ENCODE results near the gene MTARC2. TPM values are rescaled to one million over a fixed set of nuclear protein-coding genes. Genes with fewer than 3 reads are reported as not detected.
A peak's percentile ranks its signal among the peaks of the same experiment; 100 is the strongest.

MTARC2 gene
- total RNA-seq, 1 donor from 2014 or later = 58.6 TPM

DNA sequence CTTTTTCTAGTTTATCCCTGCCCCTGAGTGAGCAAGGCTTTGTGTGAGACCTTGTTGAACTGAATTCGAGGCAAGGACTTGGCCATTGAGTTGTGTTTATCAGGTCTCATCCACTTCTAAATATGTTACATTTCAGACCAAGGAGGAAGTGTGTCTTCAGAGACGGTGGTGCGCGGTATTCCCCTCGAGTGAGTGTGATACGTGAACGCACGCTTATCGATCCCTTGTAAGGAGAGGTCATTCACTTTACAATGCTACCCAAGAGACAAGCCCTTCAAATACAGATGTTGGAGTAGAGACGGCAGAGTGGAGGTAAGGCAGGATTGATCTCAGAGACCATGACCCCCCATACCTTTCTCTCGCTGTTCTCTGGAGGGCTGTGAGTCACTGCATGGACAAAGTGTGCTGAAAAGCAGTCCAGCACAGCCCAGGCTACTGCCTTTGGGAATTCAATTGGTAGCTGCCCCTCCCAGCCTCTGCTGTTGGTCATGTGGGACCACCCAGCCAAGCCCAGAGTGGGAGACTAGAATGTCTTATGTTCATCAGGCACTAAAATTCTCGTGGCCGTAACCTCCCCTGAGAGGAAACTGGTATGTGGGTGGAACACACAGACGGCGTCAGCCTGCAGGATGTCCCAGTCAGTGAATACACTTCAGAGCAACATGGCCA, 22.3 kb downstream of the MTARC2 start:
- no peak overlapping the region for H3K27ac ChIP-seq
- H3K4me1 ChIP-seq = peaks cover 18% of the 10 kb centered on the region
- DNase-seq (no peak), ATAC-seq (no peak)
- no peaks in the 10 kb centered on the region for H3K27me3 ChIP-seq
- H3K36me3 ChIP-seq = peaks cover 37% of the 10 kb centered on the region
- H3K9me3 ChIP-seq = no peaks in the 10 kb centered on the region
- intact Hi-C loops (cut with DNase I) = no loop called here
- TF ChIP-seq, protein P1, sequence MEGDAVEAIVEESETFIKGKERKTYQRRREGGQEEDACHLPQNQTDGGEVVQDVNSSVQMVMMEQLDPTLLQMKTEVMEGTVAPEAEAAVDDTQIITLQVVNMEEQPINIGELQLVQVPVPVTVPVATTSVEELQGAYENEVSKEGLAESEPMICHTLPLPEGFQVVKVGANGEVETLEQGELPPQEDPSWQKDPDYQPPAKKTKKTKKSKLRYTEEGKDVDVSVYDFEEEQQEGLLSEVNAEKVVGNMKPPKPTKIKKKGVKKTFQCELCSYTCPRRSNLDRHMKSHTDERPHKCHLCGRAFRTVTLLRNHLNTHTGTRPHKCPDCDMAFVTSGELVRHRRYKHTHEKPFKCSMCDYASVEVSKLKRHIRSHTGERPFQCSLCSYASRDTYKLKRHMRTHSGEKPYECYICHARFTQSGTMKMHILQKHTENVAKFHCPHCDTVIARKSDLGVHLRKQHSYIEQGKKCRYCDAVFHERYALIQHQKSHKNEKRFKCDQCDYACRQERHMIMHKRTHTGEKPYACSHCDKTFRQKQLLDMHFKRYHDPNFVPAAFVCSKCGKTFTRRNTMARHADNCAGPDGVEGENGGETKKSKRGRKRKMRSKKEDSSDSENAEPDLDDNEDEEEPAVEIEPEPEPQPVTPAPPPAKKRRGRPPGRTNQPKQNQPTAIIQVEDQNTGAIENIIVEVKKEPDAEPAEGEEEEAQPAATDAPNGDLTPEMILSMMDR (IDR thresholded peaks at IDR 0.05) = no peak
- H3K4me3 ChIP-seq = no peak overlapping the region

DNA sequence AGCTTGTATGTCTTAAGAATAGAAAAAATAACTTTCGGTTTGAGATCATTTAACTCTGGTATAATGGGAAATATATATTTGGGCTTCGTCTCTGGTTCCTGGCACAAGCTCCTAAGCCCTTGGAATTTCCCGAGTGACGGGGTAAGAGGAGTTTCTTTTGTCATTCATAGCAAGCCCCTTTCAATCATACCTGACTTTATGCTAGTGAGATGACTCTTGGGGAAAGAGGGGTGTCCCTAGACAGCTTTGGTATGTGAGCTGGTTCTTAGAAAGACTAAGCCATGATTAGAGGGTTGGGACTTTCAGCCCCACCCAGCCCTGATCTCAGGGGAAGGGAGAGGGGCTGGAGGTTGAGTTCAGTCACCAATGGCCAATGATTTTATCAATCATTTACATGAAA, 24.7 kb downstream of the MTARC2 start:
- DNase-seq (no peak), ATAC-seq (no peak)
- H3K4me1 ChIP-seq = peaks cover 9% of the 10 kb centered on the region
- intact Hi-C loops (cut with DNase I) = no loop called here
- no peak overlapping the region for H3K27ac ChIP-seq
- no peaks in the 10 kb centered on the region for H3K27me3 ChIP-seq
- no peaks in the 10 kb centered on the region for H3K9me3 ChIP-seq
- TF ChIP-seq, protein P1 (IDR thresholded peaks at IDR 0.05) = no peak
- peaks cover 37% of the 10 kb centered on the region for H3K36me3 ChIP-seq
- no peak overlapping the region for H3K4me3 ChIP-seq

DNA sequence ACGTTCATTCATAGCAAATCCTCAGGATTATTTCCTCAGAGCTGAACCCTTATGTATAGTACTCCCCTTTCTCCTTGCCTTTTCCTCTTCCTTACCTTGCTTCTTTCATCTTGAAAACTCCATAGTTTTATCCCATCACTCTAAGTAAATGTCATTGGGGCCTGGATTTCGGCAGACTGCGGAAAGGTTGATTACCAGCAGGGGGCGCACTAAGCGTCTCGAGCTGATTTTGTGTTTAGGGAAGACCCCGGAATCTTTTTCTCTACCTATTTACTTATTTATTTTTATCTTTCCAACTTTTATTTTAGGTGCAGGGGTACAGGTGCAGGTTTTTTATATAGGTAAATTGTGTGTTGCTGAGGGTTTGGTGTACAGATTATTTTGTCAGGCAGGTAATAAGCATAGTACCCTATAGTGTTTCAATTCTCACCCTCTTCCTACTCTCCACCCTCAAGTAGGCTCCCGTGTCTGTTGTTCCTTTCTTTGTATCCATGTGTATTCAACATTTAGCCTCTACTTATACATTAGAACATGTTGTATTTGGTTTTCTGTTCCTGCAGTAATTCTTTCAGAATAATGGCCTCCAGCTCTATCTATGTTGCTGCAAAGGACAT, 27.2 kb downstream of the MTARC2 start:
- H3K4me1 ChIP-seq = no peaks in the 10 kb centered on the region
- H3K27ac ChIP-seq = no peak overlapping the region
- intact Hi-C loops (cut with DNase I) = loop anchor here (5.0 kb wide), 1 partner anchor 88 kb away; no protein-coding TSS in a partner anchor
- H3K27me3 ChIP-seq = no peaks in the 10 kb centered on the region
- no peak for DNase-seq
- TF ChIP-seq, protein P1 (IDR thresholded peaks at IDR 0.05) = peak; percentile 88
- no peaks in the 10 kb centered on the region for H3K9me3 ChIP-seq
- H3K36me3 ChIP-seq = peaks cover 20% of the 10 kb centered on the region
- H3K4me3 ChIP-seq = no peak overlapping the region
- ATAC-seq = no peak

DNA sequence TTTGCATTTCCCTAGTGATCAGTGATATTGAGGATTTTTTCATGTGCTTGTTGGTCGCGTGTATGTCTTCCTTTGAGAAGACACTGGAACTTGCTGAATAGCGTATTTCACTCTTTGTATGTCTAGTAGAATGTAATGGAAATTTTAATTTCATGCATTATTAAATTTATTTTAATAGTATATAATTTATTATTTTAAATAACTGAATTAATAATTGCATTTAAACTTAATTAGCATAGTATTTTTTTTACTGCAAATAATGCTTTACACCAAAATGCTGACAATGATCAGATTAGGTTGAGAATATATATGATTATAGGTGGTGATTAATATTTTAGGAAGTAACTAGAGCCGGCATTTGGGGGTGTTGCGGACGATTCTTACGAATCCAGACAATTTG, 28.1 kb downstream of the MTARC2 start:
- H3K36me3 ChIP-seq = peaks cover 16% of the 10 kb centered on the region
- no peaks in the 10 kb centered on the region for H3K9me3 ChIP-seq
- H3K4me1 ChIP-seq = no peaks in the 10 kb centered on the region
- ATAC-seq (no peak), DNase-seq (no peak)
- TF ChIP-seq, protein P1 (IDR thresholded peaks at IDR 0.05) = no peak
- H3K4me3 ChIP-seq = no peak overlapping the region
- no peak overlapping the region for H3K27ac ChIP-seq
- H3K27me3 ChIP-seq = no peaks in the 10 kb centered on the region
- intact Hi-C loops (cut with DNase I) = loop anchor here (5.0 kb wide), 1 partner anchor 89 kb away; no protein-coding TSS in a partner anchor

DNA sequence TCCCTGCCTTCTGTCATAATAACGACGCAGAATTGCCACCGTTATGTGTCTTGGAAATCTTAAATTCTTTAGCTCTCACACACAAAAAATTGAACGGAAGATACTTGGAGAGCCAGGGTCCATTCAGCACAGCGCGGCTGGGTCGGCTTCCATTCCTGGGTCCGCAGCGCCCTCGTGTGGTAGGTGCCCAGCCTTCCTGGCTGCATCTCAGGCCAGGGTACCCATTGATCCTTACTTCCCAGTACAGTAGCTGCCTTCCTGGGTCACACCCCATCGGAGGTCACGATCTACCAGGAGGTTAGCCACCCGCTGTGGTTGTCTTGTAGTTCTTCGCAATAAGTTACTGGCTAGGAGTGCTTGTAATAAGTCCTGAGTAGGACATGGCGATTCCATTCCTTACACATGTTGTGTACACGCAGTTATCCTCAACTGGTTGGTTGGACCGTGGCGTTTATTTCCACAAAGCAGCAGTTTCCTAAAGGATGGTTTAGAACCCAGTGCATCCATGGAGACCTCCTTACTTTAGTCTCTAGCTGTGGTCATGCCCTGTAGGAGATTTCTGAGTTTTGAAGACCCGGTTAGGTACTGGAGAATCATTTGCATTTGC, 28.7 kb downstream of the MTARC2 start:
- ATAC-seq (peak; percentile 99), DNase-seq (peak; percentile 92)
- TF ChIP-seq, protein P1 (IDR thresholded peaks at IDR 0.05) = peak; percentile 94
- Histone ChIP-seq H3K27ac (no peak overlapping the region), H3K27me3 (no peaks in the 10 kb centered on the region), H3K9me3 (no peaks in the 10 kb centered on the region), H3K4me1 (no peaks in the 10 kb centered on the region), H3K4me3 (no peak overlapping the region), H3K36me3 (peaks cover 16% of the 10 kb centered on the region)
- intact Hi-C loops (cut with DNase I) = loop anchor here (5.0 kb wide), 1 partner anchor 90 kb away; no protein-coding TSS in a partner anchor
